ENCODE results near the gene NFXL1.

Gene NFXL1

DNA sequence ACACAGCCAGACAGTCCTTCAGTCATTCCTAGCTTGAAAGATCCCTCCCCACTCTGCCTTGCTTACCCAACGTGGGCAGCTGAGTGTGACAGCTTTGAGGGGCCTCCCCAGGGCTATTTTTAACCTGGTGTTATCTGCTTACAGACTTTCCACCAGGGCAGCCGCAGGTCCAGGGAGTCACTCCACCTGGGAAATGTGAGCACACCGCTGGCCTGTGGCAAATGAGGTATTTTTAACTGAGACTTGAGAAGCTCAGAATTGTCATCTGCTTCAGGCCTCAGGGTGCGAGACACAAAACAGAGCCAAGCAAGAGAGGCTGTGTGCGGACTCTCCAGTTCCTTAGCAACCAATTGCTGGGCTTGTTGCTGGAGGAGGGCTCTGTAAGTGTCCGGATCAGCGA lies 89.5 kb downstream of the NFXL1 start:
- Histone ChIP-seq H3K4me3 (ENCODE audit: insufficient read depth, low read length, poor library complexity, severe bottlenecking) (no peak overlapping the region), H3K9me2 (replicated peaks; ENCODE audit: insufficient read depth, low read length) (no peaks in the 10 kb centered on the region), H3K4me2 (ENCODE audit: low read depth, low read length, poor library complexity, severe bottlenecking) (no peak overlapping the region), H3K36me3 (ENCODE audit: low read length) (no peaks in the 10 kb centered on the region), H3K27ac (ENCODE audit: low read depth, low read length) (no peak overlapping the region), H4K20me1 (ENCODE audit: low read depth, low read length) (no peaks in the 10 kb centered on the region), H2AFZ (ENCODE audit: low read depth, low read length, severe bottlenecking) (no peak overlapping the region), H3F3A (ENCODE audit: insufficient read depth) (no peaks in the 10 kb centered on the region), H3K27me3 (ENCODE audit: low read length) (no peaks in the 10 kb centered on the region), H3K79me2 (ENCODE audit: insufficient read depth, low read length) (no peaks in the 10 kb centered on the region), H3K9me3 (ENCODE audit: insufficient read depth, low read length) (no peaks in the 10 kb centered on the region), H3K9ac (ENCODE audit: low read length) (no peak overlapping the region)
- TF ChIP-seq EZH2phosphoT487 (conservative IDR thresholded peaks at IDR 0.05; ENCODE audit: low read length): no peak
- TF ChIP-seq, protein P1, sequence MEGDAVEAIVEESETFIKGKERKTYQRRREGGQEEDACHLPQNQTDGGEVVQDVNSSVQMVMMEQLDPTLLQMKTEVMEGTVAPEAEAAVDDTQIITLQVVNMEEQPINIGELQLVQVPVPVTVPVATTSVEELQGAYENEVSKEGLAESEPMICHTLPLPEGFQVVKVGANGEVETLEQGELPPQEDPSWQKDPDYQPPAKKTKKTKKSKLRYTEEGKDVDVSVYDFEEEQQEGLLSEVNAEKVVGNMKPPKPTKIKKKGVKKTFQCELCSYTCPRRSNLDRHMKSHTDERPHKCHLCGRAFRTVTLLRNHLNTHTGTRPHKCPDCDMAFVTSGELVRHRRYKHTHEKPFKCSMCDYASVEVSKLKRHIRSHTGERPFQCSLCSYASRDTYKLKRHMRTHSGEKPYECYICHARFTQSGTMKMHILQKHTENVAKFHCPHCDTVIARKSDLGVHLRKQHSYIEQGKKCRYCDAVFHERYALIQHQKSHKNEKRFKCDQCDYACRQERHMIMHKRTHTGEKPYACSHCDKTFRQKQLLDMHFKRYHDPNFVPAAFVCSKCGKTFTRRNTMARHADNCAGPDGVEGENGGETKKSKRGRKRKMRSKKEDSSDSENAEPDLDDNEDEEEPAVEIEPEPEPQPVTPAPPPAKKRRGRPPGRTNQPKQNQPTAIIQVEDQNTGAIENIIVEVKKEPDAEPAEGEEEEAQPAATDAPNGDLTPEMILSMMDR (IDR thresholded peaks at IDR 0.05; ENCODE audit: insufficient read depth, low read length, poor library complexity, severe bottlenecking): no peak

DNA sequence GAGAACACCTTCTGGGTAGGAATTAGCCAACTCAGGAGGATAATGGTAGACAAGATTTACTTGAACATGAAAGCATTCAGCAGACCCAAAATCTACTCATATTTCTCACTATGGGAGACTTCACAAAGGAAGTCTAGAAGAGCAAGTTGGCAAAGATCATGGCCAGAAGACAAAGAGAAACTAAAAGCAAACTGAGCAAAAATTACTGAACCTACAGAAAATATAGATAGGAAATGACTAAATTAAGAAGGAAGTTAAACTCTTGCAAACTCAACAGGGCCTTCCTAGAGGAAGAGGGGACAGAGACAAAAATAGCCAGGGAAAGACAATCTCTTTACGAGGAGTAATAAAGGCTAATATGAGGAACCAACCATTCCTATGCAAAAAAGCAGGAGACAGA lies 95.2 kb downstream of the NFXL1 start:
- Histone ChIP-seq H3K9ac (ENCODE audit: low read length) (no peak overlapping the region), H3K27ac (ENCODE audit: low read depth, low read length) (no peak overlapping the region), H3K4me2 (ENCODE audit: low read depth, low read length, poor library complexity, severe bottlenecking) (no peak overlapping the region), H2AFZ (ENCODE audit: low read depth, low read length, severe bottlenecking) (no peak overlapping the region), H3K9me2 (replicated peaks; ENCODE audit: insufficient read depth, low read length) (no peaks in the 10 kb centered on the region), H4K20me1 (ENCODE audit: low read depth, low read length) (no peaks in the 10 kb centered on the region), H3K36me3 (ENCODE audit: low read length) (no peaks in the 10 kb centered on the region), H3F3A (ENCODE audit: insufficient read depth) (no peaks in the 10 kb centered on the region), H3K27me3 (ENCODE audit: low read length) (no peaks in the 10 kb centered on the region), H3K79me2 (ENCODE audit: insufficient read depth, low read length) (no peaks in the 10 kb centered on the region), H3K9me3 (ENCODE audit: insufficient read depth, low read length) (no peaks in the 10 kb centered on the region), H3K4me3 (ENCODE audit: insufficient read depth, low read length, poor library complexity, severe bottlenecking) (no peak overlapping the region)
- TF ChIP-seq EZH2phosphoT487 (conservative IDR thresholded peaks at IDR 0.05; ENCODE audit: low read length): no peak
- TF ChIP-seq, protein P1 (IDR thresholded peaks at IDR 0.05; ENCODE audit: insufficient read depth, low read length, poor library complexity, severe bottlenecking): no peak

DNA sequence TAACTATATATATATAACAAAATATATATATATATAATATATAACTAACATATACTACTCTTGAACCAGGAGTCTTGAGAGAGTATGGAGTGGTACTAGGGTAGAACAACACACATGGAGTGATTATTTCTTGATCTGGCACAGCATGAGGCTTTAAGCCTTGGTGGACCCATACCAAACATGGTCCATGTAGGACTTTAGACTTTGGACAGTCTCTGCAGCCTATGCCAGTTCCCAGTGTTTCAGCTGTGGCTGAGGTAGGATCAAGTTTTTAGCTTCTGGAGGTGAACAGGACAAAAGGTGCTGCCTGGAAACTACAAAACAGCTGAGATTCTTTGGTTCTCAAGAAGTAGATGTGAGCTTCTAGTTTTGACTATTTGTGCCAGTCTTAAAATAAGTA lies 97.1 kb downstream of the NFXL1 start:
- no peaks in the 10 kb centered on the region for H4K20me1 ChIP-seq (ENCODE audit: low read depth, low read length)
- H3F3A ChIP-seq (ENCODE audit: insufficient read depth): no peaks in the 10 kb centered on the region
- no peaks in the 10 kb centered on the region for H3K27me3 ChIP-seq (ENCODE audit: low read length)
- H3K9ac ChIP-seq (ENCODE audit: low read length): no peak overlapping the region
- H3K27ac ChIP-seq (ENCODE audit: low read depth, low read length): no peak overlapping the region
- H3K9me3 ChIP-seq (ENCODE audit: insufficient read depth, low read length): no peaks in the 10 kb centered on the region
- H3K36me3 ChIP-seq (ENCODE audit: low read length): no peaks in the 10 kb centered on the region
- no peaks in the 10 kb centered on the region for H3K9me2 ChIP-seq (replicated peaks; ENCODE audit: insufficient read depth, low read length)
- no peak overlapping the region for H2AFZ ChIP-seq (ENCODE audit: low read depth, low read length, severe bottlenecking)
- H3K4me3 ChIP-seq (ENCODE audit: insufficient read depth, low read length, poor library complexity, severe bottlenecking): no peak overlapping the region
- H3K79me2 ChIP-seq (ENCODE audit: insufficient read depth, low read length): no peaks in the 10 kb centered on the region
- TF ChIP-seq, protein P1 (IDR thresholded peaks at IDR 0.05; ENCODE audit: insufficient read depth, low read length, poor library complexity, severe bottlenecking): no peak
- no peak for TF ChIP-seq EZH2phosphoT487 (conservative IDR thresholded peaks at IDR 0.05; ENCODE audit: low read length)
- H3K4me2 ChIP-seq (ENCODE audit: low read depth, low read length, poor library complexity, severe bottlenecking): no peak overlapping the region

Data from SU-DHL-6 (cell line).